ENCODE data around the gene PLXND1. TPM values are rescaled to one million over a fixed set of nuclear protein-coding genes. Genes with fewer than 3 reads are reported as not detected.

Gene PLXND1
- total and polyA plus RNA-seq, 2 donors from 2014 or later: 67.0 to 152 TPM

- Histone ChIP-seq H3K27ac (ENCODE audit: low read depth in 2 of 2, low read length in 2 of 2) (peak overlapping the region; percentile 85 to 90), H3K4me1 (ENCODE audit: control insufficient read depth in 2 of 3, insufficient read depth in 2 of 3, low read depth in 1 of 3, low read length in 3 of 3) (peaks cover 0 to 55% (median 5%) of the 10 kb centered on the region in 3 donors), H3K9ac (ENCODE audit: low read length in 3 of 3) (no peak overlapping the region), H3K36me3 (ENCODE audit: control insufficient read depth in 2 of 3, insufficient read depth in 3 of 3, low read length in 3 of 3) (no peaks in the 10 kb centered on the region), H3K4me3 (ENCODE audit: low read length in 3 of 3) (no peak overlapping the region), H3K9me3 (ENCODE audit: control insufficient read depth in 2 of 3, insufficient read depth in 1 of 3, low read length in 3 of 3) (no peaks in the 10 kb centered on the region), H3K27me3 (ENCODE audit: control insufficient read depth, insufficient read depth, low read length) (no peaks in the 10 kb centered on the region)
- DNase-seq (peak in 1 of 5 donors; percentile 74), FAIRE-seq (no peak)
- intact Hi-C loops (cut with DNase I): no loop called here
- no peak for TF ChIP-seq CTCF (IDR thresholded peaks at IDR 0.05; ENCODE audit: borderline replicate concordance, extremely low read depth, insufficient read depth)
Measured at GRCh38 chr3:129622933-129623332, 16.5 kb upstream of the PLXND1 start.

GRCh38 chr3:129622226-129622874 lies 15.9 kb upstream of the PLXND1 start:
- Histone ChIP-seq H3K4me1 (ENCODE audit: control insufficient read depth in 2 of 3, insufficient read depth in 2 of 3, low read depth in 1 of 3, low read length in 3 of 3) (peaks cover 0 to 55% (median 5%) of the 10 kb centered on the region in 3 donors), H3K36me3 (ENCODE audit: control insufficient read depth in 2 of 3, insufficient read depth in 3 of 3, low read length in 3 of 3) (no peaks in the 10 kb centered on the region), H3K27ac (ENCODE audit: low read depth in 2 of 2, low read length in 2 of 2) (peak overlapping the region; percentile 85 to 90), H3K9ac (ENCODE audit: low read length in 3 of 3) (no peak overlapping the region), H3K27me3 (ENCODE audit: control insufficient read depth, insufficient read depth, low read length) (no peaks in the 10 kb centered on the region), H3K9me3 (ENCODE audit: control insufficient read depth in 2 of 3, insufficient read depth in 1 of 3, low read length in 3 of 3) (no peaks in the 10 kb centered on the region), H3K4me3 (ENCODE audit: low read length in 3 of 3) (no peak overlapping the region)
- FAIRE-seq (no peak), DNase-seq (peak in 2 of 5 donors; percentile 54 to 75)
- intact Hi-C loops (cut with DNase I): no loop called here
- no peak for TF ChIP-seq CTCF (IDR thresholded peaks at IDR 0.05; ENCODE audit: borderline replicate concordance, extremely low read depth, insufficient read depth)

GRCh38 chr3:129621626-129622225 lies 15.2 kb upstream of the PLXND1 start:
- intact Hi-C loops (cut with DNase I): no loop called here
- TF ChIP-seq CTCF (IDR thresholded peaks at IDR 0.05; ENCODE audit: borderline replicate concordance, extremely low read depth, insufficient read depth): no peak
- H3K4me3 ChIP-seq (ENCODE audit: low read length in 3 of 3): no peak overlapping the region
- FAIRE-seq: no peak
- peaks cover 0 to 58% (median 5%) of the 10 kb centered on the region in 3 donors for H3K4me1 ChIP-seq (ENCODE audit: control insufficient read depth in 2 of 3, insufficient read depth in 2 of 3, low read depth in 1 of 3, low read length in 3 of 3)
- no peaks in the 10 kb centered on the region for H3K36me3 ChIP-seq (ENCODE audit: control insufficient read depth in 2 of 3, insufficient read depth in 3 of 3, low read length in 3 of 3)
- H3K27me3 ChIP-seq (ENCODE audit: control insufficient read depth, insufficient read depth, low read length): no peaks in the 10 kb centered on the region
- no peak overlapping the region for H3K9ac ChIP-seq (ENCODE audit: low read length in 3 of 3)
- H3K27ac ChIP-seq (ENCODE audit: low read depth in 2 of 2, low read length in 2 of 2): peak overlapping the region; percentile 22 to 34
- peak in 3 of 5 donors; percentile 61 to 77 (median 69) for DNase-seq
- H3K9me3 ChIP-seq (ENCODE audit: control insufficient read depth in 2 of 3, insufficient read depth in 1 of 3, low read length in 3 of 3): no peaks in the 10 kb centered on the region

Data from kidney (tissue), 14 donors.